GM12891 (cell line): ENCODE results near the gene TUBA3E.
"Not testable (repeated sequence)": the region's sequence is repeated elsewhere in the genome, so short reads cannot be mapped to it uniquely, and the experiment has no call there.

Experiments
- DNase-seq: peaks from one replicate; pipeline ENCODE4 v3.0.0; 2011; ENCODE audit warnings: low spot score; ENCODE audit not compliant: insufficient read length
- FAIRE-seq: peaks from 2 replicates; lab custom pipeline; 2011; peaks lifted over from hg19 to GRCh38; lab: Jason Lieb, UNC
- PAX5 ChIP-seq: IDR thresholded peaks from 2 replicates; pipeline ENCODE4 v1.6.1; 2011; ENCODE audit warnings: low read length, moderate library complexity, mild to moderate bottlenecking; ENCODE audit not compliant: insufficient read depth, severe bottlenecking
- POLR2A ChIP-seq: IDR thresholded peaks from 2 replicates; pipeline ENCODE4 v1.6.1; 2011; ENCODE audit warnings: low read depth, low read length, control low read depth
- POLR2AphosphoS5 ChIP-seq: IDR thresholded peaks from 2 replicates; pipeline ENCODE4 v1.6.1; 2011; ENCODE audit warnings: low read depth, low read length, control low read depth
- POU2F2 ChIP-seq: IDR thresholded peaks from 2 replicates; pipeline ENCODE4 v1.6.1; 2011; ENCODE audit warnings: low read depth, mild to moderate bottlenecking, control low read depth, low read length, moderate library complexity
- SPI1 ChIP-seq: IDR thresholded peaks from 2 replicates; pipeline ENCODE4 v1.6.1; 2011; ENCODE audit warnings: low read depth, low read length, control low read depth
- TAF1 ChIP-seq: IDR thresholded peaks from 2 replicates; pipeline ENCODE4 v1.6.1; 2011; ENCODE audit warnings: low read depth, low read length, control low read depth

TUBA3E gene

DNA sequence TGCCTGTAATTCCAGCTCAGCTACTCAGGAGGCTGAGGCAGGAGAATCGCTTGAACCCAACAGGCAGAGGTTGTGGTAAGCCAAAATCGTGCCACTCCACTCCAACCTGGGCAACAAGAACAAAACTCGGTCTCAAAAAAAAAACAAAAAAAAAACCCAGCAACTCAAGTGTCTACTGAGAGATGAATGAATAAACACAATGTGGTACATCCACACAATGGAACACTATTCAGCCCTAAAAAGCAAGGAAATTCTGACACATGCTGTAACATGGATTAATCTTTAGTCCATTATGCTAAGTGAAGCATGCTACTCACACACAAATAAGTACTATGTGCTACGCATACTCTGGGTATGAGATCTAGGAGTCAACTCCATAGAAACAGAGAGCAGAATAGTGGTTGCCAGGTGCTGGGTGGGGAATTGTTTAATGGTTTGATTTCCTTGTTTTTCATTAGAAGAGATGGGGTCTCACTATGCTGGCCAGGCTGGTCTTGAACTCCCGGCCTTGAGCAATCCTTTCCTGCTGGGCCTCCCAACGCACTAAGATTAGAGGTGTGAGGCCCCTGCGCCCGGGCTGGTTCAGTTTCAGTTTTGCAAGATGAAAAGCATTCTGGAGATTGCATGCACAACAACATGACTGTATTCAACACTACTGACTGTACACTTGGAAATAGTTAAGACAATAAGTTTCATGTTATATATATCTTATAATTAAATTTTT, 32.8 kb downstream of the TUBA3E start:
- no peak for FAIRE-seq
- no peak for TF ChIP-seq POLR2AphosphoS5
- TF ChIP-seq PAX5 = no peak
- no peak for TF ChIP-seq TAF1
- TF ChIP-seq SPI1 = no peak
- TF ChIP-seq POU2F2 = no peak
- no peak for TF ChIP-seq POLR2A
- no peak for DNase-seq

DNA sequence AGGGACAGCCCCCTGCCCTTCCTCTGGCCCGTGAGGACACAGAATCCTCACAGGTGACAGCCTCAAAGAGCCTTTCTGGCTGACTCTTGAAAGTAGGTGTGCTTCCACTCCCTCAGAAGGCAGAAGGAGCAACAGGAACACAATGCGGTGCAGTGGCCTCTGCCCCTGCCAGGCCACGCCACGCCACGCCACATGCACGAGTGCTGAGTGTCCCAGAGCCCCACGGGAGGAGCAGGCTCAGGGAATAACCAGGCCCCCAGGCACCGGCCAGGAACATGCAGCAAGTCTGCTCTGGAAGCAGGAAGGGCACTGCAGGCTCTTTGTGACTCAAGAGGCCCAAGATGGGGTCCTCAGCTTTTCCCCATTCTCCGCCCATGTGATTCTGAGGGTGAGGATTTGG, 35.3 kb downstream of the TUBA3E start:
- no peak for TF ChIP-seq POLR2A
- FAIRE-seq (no peak), DNase-seq (no peak)

DNA sequence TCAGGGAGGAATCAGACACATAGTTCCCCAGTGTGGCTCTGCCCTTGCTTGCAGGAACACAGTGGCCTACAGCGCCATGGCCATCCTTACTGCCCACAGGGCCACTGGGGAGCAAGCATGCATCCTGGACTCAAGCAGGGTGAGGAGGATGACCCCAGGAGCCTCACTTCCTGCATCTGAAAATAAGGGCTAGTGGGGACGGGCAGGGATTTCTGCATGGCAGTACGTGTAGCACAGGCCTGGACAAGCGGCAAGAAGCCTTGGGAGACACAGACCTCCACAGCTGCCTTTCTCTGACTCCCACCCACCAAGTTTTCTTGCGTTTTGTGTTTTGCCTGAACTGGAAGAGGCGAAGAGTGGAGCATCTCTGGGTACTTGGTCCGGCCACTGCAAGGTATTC, 35.8 kb downstream of the TUBA3E start:
- not testable (repeated sequence) for DNase-seq, FAIRE-seq

DNA sequence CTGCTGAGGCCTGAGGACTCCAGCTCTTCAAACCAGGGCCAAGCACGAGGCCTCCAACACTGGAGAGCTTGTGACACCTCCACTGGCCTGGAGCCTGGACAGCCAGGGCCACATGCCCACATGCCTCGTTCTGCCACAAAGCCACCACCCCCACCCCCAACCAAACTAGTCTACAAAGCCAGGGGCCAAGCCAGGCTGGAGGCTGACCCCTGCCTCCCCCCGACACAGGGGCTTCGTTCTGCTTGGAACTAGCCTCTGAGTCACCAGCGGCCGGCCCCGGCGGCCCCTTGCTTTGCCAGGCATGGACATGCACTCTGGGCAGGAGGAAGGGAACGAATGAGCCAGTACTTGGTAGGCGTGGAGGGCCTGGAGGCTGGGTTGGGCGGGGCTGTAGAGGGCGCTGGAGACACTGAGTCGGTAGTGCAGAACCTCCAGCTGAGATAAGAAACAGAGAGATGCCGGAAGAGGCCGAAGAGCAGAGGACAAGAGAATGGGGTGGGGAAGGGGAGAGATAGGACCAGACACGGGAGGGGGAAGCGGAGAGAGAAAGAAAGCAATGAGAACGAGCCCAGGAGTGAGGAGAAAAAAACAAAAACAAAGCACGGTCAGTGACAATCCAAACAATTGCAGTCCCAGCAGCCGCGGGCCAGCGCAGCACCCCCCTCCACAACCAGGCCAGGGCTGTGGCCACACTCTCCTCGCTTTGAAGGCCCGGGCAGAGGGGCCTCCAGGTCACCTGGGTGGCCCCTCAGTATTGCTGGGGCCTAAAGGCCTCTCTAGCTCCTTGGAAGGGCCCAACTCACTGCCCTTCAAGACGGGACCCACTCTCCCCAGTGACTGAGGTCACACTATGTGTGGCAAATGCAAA, 37.2 kb downstream of the TUBA3E start:
- DNase-seq, FAIRE-seq: not testable (repeated sequence)

DNA sequence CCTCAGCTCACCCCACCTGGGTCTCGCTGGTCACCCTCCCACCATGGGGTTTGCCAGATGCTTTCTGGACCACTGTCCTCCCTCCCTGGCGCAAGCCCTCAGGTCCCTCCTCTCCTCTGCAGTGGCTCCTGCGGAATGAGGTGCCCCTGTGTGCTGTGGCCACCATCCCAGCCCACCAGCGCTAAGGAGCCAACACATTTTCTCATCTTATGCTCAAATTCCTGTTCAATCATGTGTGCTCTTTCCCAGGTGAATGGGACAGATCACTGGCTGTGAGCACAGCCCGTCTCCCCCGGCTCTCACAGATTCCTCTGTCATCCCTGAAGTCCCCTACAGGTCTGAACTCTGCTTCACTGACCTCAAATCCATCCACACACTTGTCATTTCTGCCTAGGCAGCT, 38.1 kb downstream of the TUBA3E start:
- DNase-seq = no peak
- TF ChIP-seq POLR2AphosphoS5 (no peak), PAX5 (no peak), POLR2A (no peak), SPI1 (no peak), TAF1 (no peak), POU2F2 (no peak)
- FAIRE-seq = no peak

DNA sequence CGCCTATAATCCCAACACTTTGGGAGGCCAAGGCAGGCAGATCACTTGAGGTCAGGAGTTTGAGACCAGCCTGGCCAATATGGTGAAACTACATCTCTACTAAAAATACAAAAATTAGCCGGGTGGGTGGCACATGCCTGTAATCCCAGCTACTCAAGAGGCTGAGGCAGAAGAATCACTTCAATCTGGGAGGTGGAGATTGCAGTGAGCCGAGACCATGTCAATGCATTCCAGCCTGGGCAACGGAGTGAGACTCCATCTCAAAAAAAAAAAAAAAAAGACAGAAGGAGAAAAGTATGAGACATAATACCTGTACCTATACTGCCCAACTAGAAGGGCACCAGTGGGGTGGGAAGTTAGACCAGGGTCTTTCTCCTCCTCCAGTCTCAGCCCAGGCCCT, 38.9 kb downstream of the TUBA3E start:
- not testable (repeated sequence) for FAIRE-seq

DNA sequence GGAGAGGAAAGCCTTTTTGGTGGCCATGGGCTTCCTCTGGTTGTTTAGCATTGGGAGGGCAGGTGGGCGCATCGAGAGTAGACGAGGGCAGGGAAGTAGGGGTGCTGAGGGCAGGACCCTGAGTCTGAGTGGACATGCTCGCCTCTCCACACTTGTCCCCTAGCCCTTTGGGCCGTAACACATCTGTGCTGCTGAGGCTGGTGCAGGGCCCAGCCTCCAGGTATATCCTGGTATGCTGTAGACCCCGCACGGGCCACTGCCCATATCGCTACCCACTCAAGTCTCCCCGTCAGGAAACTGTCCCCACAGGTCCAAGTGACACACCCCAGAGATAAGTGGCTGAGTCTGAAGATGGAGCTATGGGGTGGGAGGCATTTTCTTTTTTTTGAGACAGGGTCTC, 39.6 kb downstream of the TUBA3E start:
- DNase-seq (no peak), FAIRE-seq (peak; percentile 38)
- TF ChIP-seq POLR2AphosphoS5 = no peak
- TF ChIP-seq PAX5 = no peak
- no peak for TF ChIP-seq POLR2A
- TF ChIP-seq POU2F2 = no peak
- no peak for TF ChIP-seq SPI1
- TF ChIP-seq TAF1 = no peak

More for the DNA sequence above, 38.9 kb downstream of the TUBA3E start:
- DNase-seq = not testable (repeated sequence)

DNA sequence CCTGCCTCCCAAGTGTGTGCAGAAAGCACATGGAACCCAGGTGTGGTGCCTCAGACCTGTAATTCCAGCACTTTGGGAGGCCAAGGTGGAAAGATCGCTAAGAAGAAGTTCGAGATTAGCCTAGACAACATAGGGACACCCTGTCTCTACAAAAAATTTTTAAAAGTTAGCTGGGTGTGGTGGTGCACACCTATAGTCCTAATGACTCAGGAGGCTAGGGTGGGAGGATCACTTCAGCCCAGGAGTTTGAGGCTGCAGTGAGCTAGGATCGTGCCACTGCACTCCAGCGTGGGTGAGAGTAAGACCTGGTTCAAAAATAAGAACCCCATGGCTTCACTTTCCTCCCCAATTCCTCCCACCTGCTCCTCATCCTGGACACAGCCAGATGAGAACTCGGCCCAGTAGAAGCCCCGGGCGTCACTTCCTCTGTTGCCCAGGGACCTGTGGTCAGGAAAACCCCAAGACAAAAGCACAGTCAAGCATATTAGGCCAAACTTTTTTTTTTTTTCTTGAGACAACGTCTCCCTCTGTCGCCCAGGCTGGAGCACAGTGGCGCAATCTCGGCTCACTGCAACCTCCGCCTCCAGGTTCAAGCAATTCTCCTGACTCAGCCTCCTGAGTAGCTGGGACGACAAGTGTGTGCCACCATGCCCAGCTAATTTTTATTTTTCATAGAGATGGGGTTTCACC, 40.3 kb downstream of the TUBA3E start:
- peak; percentile 64 for FAIRE-seq
- DNase-seq = not testable (repeated sequence)
- TF ChIP-seq POU2F2 (0 out of 2 replicates have a peak, but pooled peaks have one; percentile 33), SPI1 (peak; percentile 73)

DNA sequence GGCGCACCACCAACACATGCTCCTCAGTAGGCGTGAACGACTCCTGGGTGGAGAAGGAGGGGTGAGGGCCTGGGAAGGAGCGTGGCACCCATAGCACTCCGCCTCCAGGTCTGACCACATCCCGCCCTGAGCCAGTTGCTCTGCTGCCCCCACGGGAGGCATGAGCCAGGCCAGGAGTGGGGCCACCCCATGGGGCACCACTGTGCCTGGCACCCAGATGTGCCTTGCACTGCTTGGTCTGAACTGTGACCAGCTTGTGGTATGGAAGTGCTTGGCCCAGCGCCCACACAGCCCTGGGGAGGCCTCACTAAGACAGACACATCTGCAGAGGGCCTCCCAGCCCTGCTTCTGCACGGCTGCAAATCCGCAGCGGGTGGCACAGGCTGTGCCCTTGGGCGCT, 40.9 kb downstream of the TUBA3E start:
- peak; percentile 89 for FAIRE-seq
- not testable (repeated sequence) for DNase-seq

DNA sequence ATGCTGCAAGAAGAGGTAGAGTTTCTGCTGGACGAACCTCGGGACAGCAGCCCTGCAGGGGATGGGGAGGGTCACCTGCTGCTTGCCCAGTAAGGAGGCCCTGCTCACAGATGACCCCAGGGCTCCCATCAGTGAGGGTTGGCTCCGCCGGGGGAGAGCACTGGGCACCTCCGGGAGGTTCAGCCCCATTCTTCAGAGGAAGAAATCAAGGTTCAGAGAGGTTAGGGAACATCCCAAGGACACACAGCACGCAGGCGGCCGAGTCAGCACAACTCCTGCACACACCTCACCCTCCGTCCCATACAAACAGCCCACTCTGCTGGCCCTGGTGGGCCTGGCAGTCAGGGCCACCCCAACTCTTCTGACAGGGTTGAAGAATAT, 41.6 kb downstream of the TUBA3E start:
- no peak for DNase-seq
- no peak for FAIRE-seq
- no peak for TF ChIP-seq PAX5
- no peak for TF ChIP-seq POLR2AphosphoS5
- TF ChIP-seq POU2F2 = no peak
- TF ChIP-seq POLR2A = no peak
- TF ChIP-seq SPI1 = no peak
- no peak for TF ChIP-seq TAF1

DNA sequence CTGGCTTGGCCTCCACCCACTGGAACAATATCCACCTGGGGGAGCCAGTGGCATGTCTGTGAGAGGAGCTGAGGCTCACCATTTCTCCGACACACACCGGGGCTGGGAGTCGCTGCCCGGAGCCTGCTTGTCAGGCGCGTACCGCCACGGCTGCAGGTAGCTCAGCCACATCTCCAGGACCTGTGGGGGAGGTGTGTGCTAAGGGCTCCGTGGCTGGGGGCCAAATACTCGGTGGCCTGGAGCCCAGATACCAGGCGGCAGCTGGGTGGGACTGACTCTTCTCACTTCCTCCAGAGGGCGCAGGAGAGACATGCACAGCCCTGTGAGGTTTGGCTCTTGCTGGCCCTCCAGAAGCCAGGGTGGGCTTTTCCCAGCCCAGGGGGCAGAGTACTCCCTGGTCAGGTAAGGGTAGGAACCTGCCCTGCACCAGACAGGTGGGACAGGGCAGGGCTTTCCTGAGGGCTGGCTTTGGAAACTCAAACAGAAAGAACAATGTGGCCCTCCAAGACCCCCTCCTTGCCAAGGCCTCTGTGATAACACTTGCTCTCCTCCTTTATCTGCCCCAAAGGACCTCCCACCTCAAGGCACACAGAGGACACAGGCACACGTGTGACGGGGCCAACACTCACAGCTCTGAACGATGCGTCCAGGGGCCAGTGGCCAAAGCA, 42.1 kb downstream of the TUBA3E start:
- peak; percentile 75 for FAIRE-seq

More for the DNA sequence above, 42.1 kb downstream of the TUBA3E start:
- peak; percentile 49 for DNase-seq
